22Rv1 (cell line): Measurements from ENCODE around the gene SPATA3.

Experiments
- CTCF ChIP-seq: fragments of 450-650 bp; IDR thresholded peaks from 2 replicates; pipeline ENCODE4 v1.5.1; 2017; ENCODE audit warnings: mild to moderate bottlenecking
- ZFX ChIP-seq: fragments of 450-650 bp; IDR thresholded peaks from 2 replicates; pipeline ENCODE4 v1.6.1; 2017; ENCODE audit warnings: antibody characterized with exemption, borderline replicate concordance

GRCh38 chr2:230952226-230952956 is 43.5 kb upstream of the SPATA3 start:
- TF ChIP-seq CTCF (no peak), ZFX (no peak)
